Retinal pigment epithelial cell (primary cell): Measurements from ENCODE around the gene PNCK.

ENCODE experiments used
- DNase-seq: peaks from one replicate; pipeline ENCODE4 v3.0.0-alpha.2; 2010; ENCODE audit warnings: low read depth
- H3K4me3 ChIP-seq: 2 replicates; pipeline ENCODE4 v1.5.1; 2011; ENCODE audit warnings: mild to moderate bottlenecking, low read length, control low read depth, moderate library complexity
- CTCF ChIP-seq: conservative IDR thresholded peaks from 2 replicates; pipeline ENCODE4 v1.5.1; 2011; ENCODE audit warnings: low read depth, low read length, control low read depth, inconsistent platforms

PNCK gene

GRCh38 chrX:153640045-153640686 is 33.4 kb downstream of the PNCK start:
- no peak overlapping the region for H3K4me3 ChIP-seq
- DNase-seq: no peak
- TF ChIP-seq CTCF: no peak

GRCh38 chrX:153639177-153640044 is 34.2 kb downstream of the PNCK start:
- DNase-seq: no peak
- no peak for TF ChIP-seq CTCF
- no peak overlapping the region for H3K4me3 ChIP-seq

DNA sequence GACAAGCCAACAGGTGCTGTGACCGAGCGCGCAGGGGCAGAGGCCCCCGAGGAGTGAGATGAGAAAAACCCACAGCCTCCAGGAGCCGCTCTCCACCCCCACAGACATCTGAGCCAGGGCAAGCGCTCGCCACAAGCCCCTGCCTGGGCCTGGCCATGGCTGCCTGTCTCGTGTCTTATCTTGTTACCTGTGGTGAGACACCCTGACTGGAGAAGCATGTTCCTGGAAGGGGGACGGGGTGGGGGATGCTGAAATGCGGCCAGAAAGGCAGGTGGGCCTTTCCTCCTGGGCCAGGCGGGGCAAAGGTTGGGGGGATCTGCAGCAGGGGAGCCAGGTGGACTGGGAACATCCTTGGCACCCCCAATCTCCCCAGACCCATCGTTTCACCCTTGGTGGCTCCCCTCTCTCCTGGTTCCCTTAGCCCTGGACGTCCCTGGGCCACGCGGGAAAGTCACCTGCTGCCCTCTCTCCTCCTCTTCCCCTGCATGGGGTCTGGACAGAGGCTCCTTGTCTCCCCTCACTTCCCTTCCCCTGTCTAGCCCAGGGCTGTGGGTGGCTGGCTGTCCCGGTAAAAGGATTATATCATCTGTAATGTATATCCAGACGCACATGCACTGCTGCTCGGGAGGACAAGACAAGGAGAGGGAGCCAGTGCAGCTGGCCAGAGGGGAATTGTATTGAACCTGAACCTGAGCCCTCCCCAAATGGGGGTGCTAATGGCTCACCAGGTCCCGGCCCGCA is 35.0 kb downstream of the PNCK start:
- DNase-seq: no peak
- no peak for TF ChIP-seq CTCF
- H3K4me3 ChIP-seq: no peak overlapping the region

- DNase-seq: no peak
- no peak for TF ChIP-seq CTCF
- H3K4me3 ChIP-seq: no peak overlapping the region
Observed at GRCh38 chrX:153638041-153638371, 35.6 kb downstream of the PNCK start.

- no peak overlapping the region for H3K4me3 ChIP-seq
- no peak for TF ChIP-seq CTCF
- DNase-seq: no peak
Observed at GRCh38 chrX:153637121-153638040, 36.2 kb downstream of the PNCK start.

DNA sequence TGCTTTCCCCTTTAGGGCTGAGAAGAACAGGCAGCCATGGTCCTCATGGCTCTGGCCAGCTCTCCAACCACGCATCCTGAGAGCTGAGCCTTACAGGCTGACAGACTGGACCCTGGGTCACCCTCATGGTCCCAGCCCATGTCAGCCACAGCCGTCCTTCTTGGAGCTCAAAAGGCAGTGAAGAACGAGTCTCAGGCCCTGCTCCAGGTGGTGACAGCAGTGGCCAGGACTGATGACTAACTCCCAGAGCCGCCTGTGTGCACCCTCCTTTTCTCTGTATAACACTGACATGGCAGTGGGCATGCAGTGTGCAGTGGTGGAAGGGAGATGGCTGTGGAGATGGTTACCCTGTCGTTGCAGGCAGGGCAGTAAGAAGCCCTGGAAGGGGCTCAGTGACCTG is 36.9 kb downstream of the PNCK start:
- DNase-seq: no peak
- H3K4me3 ChIP-seq: no peak overlapping the region
- TF ChIP-seq CTCF: no peak
